Activated CD8-positive, alpha-beta memory T cell treated with anti-CD3 and anti-CD28 coated beads, Interleukin-2, amount 50 U/mL, for 1 hour (primary cell): ENCODE results near the gene RIPPLY2.
"Not testable (repeated sequence)": the region's sequence is repeated elsewhere in the genome, so short reads cannot be mapped to it uniquely, and the experiment has no call there.

Source experiments
- DNase-seq: peaks from one replicate; pipeline ENCODE4 v3.0.0-alpha.2; 2020; ENCODE audit errors: extremely low read depth

Gene RIPPLY2

DNA sequence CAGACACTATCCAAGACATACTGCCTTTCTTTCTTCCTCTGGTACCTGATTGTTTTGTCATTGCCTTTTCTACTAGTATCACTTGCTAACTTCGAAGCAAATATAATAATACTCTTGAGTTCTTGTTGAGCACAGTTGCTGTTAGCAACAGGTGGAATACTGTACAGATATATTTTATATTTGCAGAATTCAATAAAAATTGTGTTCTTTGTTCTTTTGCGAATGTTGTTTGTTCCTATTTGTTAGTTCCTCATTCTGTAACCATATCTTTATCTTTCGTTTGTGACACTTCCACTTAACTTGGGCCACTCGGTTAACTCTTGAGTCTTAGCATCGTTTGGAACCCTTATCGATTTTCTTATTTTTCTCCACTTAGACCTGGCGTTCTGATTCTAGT lies 7.2 kb downstream of the RIPPLY2 start:
- no peak for DNase-seq

DNA sequence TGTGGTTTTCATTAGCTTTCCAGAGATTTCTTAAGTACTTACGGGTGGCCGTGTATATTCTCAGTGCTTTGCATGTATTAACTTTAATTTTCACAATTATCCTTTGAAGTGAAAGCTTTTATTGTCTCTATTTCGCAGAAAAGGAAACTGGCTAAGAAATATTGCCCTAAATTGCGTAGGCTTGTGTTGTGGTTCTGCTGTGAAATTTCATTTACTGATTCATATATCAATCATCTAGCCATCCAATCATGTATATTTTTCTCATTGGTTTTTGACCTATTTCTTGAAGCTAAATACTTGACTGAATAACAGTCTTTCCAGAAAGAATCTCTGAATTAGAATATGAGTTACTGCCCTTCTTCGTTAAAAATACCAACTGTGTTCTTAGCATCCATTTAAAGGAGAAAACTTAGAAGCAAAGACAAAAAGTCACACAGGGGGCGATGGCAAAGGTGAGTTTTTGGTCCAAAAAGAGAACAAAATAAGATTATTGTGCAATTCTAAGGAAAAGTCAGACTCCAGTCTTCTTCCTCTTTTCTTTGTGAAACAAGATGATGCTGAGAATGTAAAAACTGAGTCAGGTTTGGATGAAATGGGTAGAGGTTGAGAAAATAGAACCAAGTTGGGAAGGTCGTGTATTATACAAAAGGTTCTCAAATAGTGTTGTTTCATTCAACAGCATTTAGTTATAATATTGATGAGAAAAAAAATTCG lies 7.8 kb downstream of the RIPPLY2 start:
- DNase-seq = no peak

DNA sequence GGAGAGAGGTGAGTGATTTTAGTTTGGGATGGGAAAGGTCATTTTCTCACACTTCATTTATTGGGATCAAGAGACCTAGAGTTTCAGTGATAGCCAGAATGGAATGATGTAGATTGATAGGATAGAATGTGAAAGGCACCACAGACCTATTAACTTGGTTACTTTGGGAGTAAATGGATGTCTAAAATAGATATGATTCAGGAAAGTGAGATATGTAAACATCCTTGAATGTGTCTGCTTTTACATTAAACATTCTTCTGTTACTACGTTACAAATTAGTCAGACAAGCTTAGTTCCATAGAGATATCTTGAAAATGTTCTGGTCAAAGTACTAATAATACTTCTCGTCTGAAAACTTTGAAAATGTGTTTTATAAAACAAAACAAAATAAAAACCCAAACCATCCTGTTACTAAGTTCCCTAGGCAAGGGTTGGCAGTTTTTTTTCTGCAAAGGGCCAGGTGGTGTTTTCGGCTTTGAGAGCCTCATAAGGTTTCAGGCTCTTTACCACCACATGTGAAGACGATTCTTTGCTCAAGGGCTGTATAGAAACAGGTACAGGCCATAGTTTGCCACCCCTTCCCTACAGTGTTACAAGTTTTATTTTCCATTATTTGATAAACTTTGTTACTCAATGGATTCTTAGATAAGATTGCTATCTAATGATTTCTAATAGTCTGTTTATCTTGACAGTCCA lies 9.8 kb downstream of the RIPPLY2 start:
- DNase-seq = no peak

DNA sequence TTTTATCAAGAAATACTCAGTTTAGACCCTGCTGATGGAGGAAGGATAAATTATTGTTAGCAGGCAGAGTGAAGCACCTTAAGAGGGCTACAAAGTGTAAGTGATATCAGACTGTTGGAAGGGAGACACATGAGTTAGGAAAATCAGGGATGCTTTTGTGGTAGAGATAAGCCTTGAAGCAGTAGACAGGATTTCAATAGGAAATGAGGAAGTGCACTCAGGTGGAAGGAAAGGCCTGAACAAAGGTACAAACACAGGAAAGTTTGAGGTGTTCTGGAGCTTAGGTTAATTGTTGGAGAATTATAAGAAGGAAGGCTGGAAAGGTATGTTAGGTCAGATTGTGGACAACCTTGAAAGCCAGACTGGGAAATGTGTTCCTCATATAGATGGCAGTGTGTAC lies 13.9 kb downstream of the RIPPLY2 start:
- no peak for DNase-seq

DNA sequence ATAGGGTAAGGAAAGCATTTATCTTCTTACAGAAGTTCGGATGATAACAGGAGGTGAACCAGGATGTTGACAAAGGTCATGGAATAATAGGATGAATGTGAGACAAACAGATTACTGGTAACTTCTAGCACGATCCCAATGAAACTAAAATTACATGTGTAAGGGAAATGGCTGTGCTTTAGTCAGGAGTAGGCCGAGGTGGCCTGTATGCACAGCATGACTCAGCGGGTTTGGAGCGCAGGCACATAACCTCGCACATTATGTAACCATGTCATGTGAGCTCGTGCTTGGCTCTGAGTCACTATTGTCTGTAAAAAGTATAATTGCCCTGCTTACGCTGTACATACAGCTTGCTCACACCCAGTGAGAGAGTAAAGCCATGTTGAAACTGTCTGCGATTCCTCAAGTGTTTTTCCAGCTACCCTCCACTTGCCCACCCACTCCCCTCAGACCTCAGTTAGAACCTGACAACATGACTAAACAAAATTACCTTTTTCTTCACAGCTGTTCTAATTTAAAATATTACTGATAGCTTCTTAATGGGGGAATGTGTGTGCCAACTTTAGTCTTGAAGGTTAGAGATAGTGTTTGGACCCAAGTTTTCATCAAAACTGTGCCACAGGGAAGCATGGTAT lies 14.5 kb downstream of the RIPPLY2 start:
- no peak for DNase-seq

DNA sequence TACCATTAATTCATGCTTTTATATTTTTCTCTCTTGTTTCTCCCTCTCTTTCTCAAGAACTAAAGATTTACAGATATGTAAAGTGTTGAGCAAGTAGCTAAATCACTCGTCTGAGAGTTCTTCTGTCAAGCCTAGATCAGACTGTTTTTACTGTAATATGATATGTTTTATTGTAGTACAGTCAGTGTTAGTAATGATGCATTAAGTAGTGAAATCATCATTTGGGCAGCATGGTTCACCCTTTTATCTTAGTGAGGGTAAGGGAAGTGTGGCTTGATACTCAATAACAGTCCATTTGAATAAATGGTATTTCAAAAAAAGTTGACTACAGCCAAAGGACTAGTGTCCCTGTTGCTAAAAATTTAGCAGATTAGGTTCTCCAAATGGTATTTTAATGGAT lies 15.5 kb downstream of the RIPPLY2 start:
- DNase-seq = no peak

DNA sequence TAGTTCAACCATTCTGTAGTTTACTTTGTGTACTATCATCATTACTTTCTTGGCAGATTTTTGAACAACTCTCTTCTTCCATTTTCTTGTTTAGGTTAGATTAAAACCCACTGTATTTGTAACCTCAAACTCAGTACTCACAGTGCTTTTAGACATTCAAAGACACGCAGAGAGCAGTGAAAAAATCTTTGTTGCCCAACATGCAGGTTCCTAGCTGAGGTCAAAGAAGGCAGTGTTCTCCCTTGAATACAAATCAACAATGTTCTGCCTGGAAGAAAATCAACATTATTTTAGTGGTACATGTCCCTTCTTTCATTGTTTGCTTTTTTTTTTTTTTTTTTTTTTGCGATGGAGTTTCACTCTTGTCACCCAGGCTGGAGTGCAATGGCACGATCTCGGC lies 17.5 kb downstream of the RIPPLY2 start:
- no peak for DNase-seq

DNA sequence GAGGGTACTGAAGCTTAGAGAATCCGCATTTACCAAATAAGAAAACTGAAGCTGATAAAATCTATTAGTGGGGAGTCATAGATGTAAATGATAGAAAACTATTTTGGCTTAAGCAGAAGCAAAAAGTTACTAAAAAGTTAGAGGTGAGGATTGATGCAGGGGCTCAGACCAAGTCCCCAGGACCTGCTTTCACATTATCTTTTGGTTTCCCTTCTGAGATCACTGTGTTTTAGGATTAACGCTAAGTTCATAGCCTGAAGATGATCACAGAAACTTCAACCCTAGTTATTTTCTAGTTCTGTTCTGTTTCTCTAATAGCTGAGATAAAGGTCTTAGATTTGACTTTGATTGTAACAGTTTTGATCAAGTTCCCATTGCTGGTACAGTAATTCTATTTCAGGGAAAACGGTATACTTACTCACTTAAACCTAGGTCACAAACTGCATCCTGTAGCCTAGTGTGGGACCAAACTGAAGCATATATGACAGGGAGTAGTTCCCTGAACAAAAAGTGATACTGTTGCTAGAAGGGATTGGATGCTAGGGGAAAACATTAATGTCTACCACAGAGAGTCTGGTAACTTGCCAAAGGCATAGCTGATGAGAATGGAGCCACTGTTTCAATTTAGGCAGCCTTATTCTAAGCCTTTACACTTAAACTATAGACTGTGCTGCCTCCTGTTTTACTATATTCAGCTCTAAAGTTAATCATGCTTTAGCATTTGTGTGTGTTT lies 19.4 kb downstream of the RIPPLY2 start:
- DNase-seq = no peak

DNA sequence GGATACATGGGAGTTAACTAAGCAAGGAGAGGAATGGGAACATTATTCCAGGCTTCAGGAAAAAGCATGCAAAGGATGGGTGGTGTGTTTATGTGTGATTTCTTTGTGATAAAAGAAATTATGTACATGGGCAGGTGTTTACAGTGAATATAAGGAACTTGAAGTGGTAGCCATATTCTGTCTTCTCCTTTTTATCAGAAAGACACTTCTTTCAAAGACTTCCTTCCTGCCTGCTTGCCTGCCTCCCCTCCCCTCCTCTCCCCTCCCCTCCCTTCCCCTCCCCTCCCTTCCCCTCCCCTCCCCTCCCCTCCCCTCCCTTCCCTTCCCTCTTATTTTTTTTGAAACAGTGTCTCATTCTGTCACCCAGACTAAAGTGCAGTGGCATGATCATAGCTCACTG lies 20.7 kb downstream of the RIPPLY2 start:
- DNase-seq = no peak

DNA sequence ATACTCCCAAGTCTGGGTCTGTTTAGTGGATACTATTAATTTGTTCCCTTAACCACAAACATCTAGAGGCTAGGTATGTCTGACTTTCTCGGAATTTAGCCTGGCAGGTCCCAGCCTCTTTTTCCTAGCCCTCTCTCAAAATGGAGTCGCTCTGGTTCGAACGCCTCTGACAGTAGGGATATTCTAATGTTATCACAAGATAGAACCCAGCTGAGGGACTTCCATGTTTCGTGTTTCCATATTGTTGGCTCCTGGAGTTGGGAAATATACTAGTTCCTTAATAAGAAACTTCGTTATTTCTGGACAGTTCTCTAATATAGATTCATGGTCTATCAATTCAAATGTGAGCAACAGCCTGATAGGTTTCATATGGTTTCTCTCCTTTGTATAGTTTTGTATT lies 22.7 kb downstream of the RIPPLY2 start:
- no peak for DNase-seq

DNA sequence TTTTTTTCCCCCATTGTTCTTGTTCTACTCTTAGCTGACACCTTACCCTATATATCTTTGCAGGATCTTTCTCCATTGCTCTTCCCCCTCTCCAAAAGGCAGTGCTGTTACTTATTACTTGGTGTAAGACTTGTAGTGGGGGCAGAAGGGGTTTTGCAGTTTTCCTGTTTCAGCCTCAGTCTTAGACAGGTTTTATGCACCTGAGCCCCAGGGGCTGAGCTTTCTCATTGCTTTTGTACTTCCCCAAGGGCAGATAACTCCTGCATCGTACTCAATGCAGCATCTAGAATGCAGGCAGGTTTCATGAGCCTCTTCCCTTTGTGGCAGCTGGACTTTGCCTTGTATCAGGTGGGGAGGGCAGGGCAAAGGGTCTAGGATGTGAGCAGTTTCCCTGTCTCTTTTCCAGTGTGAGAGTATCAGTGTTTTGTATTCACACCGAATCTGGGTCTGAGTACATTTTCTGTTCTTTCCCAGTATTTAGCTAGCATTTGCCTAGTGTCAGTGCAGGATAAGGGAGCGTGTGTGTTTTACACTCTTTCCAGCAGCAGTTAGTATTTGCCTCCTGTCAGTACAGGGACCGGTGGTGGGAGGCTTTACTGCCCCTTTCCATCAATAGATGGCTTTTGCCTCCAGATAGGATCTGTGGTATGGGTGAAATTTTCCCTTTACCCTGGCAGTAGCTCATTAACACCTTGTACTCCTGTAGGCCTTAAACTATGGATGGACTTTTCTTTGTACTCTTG lies 25.9 kb downstream of the RIPPLY2 start:
- no peak for DNase-seq

DNA sequence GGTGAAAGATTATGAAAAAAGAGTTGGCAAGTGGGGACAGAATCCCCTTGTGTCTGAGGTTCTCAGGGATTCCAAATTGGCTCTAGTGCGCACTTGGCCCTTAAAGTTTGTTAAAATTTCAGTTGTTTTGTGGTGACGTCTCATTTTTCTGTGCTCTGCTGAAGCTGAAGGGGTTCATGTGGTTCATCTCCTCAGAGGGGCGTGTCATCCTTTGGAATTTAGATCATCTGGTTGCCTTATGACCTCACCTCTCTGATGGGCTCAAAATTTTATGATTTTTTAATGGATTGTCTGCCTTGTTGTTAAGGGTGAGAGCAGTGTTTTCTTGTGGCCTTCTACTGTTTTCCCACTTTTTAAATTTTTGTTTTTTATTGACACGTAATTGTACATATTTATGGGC lies 26.6 kb downstream of the RIPPLY2 start:
- DNase-seq = no peak

DNA sequence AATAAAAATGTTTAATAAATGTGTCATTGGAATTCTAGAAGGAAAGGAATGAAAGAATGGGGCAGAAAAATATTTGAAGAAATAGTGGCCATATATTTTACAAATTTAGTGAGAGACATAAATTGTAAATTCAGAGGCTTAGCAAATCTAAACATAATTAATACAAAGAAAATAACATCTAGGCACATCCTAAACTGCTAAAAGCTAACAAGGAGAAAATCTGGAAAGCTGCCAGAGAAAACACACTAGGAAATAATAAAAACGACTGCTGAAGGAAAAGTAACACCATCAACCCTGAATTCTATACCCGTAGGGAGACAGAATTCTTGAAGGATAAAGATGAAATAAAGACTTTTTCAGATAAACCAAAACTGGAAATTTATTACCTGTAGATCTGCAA lies 30.1 kb downstream of the RIPPLY2 start:
- no peak for DNase-seq

DNA sequence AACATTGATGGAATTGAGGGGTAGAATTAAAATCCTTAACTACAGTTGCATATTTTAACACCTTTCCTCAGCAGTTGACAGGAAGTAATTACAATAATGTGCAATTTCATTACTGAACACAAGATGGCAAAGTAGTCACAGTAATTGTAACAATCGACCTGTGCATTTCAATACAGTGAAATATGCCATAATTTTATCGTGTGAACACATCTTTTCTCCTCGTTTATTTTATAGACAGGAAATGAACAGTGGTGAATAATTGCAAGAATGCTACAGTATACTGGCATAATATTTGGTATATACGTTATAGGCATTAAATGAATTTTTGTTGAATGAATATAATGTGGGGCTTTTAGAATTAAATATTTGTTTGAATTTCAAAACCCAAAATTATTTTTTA lies 31.4 kb downstream of the RIPPLY2 start:
- DNase-seq = no peak

DNA sequence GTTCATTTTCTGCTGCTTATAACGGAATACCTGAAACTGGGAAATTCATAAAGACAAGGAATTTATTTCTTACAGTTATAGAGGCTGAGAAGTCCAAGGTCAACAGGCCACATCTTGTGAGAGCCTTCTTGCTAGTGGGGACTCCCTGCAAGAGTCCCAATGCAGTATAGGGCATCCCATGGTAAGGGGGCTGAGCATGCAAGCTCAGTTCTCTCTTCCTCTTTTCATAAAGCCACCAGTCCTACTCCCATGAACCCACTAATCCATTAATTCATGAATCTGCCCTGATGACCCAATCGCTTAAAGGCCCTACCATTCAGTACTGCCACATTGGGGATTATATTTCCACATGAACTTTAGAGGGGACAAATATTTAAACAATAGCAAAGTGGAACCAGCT lies 32.8 kb downstream of the RIPPLY2 start:
- no peak for DNase-seq

DNA sequence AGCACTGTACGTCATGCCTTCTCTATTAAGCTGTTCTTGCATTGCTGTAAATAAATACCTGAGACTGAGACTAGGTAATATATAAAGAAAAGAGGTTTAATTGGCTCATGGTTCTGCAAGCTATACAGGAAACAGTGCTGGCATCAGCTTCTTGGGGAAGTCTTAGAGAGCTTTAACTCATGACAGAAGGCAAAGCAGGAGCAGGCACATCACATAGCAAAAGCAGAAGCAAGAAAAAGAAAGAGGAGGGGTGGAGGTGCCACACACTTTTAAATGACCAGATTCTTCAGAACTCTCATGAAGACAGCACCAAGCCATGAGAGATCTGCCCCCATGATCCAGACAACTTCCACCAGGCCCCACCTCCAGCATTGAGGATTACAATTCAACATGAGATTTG lies 36.5 kb downstream of the RIPPLY2 start:
- no peak for DNase-seq

DNA sequence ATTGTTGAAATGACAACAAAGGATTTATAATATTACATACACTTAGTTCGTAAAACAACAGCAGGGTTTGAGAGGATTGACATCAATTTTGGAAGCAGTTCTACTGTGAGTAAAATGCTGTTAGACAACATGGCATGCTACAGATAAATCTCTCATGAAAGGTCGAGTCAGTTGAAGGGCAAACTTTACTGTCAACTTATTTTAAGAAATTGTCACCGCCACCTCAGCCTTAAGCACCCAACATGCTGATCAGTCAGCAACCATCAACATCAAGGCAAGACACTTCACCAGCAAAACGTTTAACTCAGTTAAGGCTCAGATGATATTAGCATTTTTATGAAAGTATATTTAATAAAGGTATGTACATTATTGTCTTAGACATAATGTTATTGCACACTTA lies 37.4 kb downstream of the RIPPLY2 start:
- no peak for DNase-seq

DNA sequence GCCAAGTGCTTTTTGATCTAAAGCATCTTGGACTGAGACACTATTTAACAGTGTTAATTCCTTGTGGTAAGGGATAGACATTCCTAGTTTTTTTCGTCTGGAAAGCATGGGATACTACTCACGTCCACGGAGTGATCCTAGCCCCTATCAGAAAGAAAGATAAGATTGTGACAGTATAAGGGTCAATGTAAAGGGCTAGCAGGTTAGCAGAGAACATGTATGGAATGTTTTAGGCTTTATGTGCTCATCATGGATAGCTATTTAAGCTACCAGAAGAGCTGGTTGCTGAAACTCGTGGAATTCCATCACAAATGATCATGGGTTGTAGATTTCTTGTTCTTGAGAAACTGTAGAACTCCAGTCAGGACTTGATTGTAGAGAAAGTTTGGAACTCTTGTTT lies 38.4 kb downstream of the RIPPLY2 start:
- no peak for DNase-seq

DNA sequence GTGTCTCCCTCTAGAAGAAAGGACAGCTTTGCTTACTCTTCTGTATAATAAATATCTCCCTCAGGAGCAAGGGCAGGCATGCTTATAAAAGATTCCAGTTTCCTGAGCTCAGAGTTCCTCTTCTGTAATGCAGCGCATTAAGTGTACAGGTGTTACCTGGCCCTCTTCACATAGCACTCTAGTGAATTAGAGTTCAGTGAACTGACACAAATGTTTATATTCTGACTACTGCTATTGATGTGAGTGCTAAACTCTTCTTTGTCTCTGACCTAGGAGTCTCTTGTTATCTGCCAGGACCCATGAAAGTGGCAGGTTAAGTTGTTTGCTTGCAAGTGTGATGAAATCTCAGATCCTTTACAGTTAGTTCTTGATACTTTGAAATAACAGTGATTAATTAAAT lies 39.9 kb downstream of the RIPPLY2 start:
- no peak for DNase-seq

DNA sequence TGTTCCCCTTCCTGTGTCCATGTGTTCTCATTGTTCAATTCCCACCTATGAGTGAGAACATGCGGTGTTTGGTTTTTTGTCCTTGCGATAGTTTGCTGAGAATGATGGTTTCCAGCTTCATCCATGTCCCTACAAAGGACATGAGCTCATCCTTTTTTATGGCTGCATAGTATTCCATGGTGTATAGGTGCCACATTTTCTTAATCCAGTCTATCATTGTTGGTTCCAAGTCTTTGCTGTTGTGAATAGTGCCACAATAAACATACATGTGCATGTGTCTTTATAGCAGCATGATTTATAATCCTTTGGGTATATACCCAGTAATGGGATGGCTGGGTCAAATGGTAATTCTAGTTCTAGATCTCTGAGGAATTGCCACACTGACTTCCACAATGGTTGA lies 43.9 kb downstream of the RIPPLY2 start:
- DNase-seq = not testable (repeated sequence)

DNA sequence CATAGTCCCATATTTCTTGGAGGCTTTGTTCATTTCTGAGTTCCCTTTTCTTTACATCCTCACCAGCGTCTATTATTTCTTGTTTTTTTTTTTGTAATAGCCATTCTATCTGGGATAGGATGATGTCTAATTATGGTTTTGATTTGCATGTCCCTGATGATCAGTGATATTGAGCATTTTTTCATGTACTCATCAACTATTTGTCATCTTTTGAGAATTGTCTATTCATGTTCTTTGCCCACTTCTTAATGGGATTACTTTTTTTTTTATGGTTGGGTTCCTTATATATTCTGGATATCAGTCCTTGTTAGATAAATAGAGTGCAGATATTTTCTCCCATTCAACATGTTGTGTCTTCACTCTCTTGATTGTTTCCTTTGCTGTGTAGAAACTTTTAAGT lies 48.5 kb downstream of the RIPPLY2 start:
- DNase-seq = no peak

DNA sequence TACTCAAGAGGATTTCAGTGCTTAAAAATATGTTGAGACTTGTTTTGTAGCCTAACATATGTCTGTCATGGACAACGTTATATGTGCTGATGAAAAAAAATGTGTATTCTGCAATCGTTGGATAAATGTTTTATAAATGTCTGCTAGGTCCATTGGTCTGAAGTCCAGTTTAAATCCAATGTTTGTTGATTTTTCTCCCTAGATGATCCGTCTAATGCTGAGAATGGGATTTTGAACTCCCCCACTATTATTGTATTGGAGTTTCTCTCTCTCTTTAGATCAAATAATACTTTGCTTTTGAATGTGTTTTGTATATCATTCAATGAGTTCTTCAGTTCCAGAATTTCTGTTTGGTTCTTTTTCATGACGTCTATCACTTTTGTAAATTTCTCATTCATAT lies 51.2 kb downstream of the RIPPLY2 start:
- DNase-seq = no peak
